ENCODE data around the gene MYLK.
"Not testable (repeated sequence)": the region's sequence is repeated elsewhere in the genome, so short reads cannot be mapped to it uniquely, and the experiment has no call there.

MYLK gene

DNA sequence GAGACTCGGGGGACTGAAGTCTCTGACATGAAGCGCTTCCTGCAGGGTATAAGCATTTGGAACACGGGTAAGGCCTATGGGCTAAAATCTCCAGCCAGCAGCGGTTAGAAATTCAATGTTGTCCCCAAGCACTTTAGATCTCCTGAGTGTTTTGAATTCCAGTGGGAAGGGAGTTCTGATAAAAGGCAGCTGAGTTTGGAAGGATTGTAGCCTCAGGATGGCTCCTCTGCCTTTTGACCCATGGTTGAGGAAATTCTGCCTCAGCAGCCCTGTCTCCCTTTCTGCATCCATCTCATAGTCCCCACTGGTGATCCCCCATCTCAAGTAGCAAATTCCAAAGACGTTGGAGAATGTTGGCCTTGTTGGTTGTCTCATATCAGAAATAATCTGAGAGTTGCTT, 275.1 kb downstream of the MYLK start:
- Mint-ChIP-seq H3K27me3 (no peaks in the 10 kb centered on the region), H3K4me1 (no peaks in the 10 kb centered on the region), H3K4me3 (no peak overlapping the region), H3K36me3 (ENCODE audit: insufficient read depth) (no peaks in the 10 kb centered on the region), H3K27ac (ENCODE audit: low read depth) (no peak overlapping the region), H3K9me3 (no peaks in the 10 kb centered on the region)
- DNase-seq (ENCODE audit: low spot score in 2 of 2) (no peak), ATAC-seq (replicated peaks; ENCODE audit: extremely low read depth, poor library complexity, severe bottlenecking) (no peak)

GRCh38 chr3:123608263-123608937, 275.7 kb downstream of the MYLK start:
- H3K36me3 Mint-ChIP-seq (ENCODE audit: insufficient read depth) = no peaks in the 10 kb centered on the region
- no peaks in the 10 kb centered on the region for H3K9me3 Mint-ChIP-seq
- no peak overlapping the region for H3K27ac Mint-ChIP-seq (ENCODE audit: low read depth)
- H3K4me1 Mint-ChIP-seq = no peaks in the 10 kb centered on the region
- no peak overlapping the region for H3K4me3 Mint-ChIP-seq
- ATAC-seq (replicated peaks; ENCODE audit: extremely low read depth, poor library complexity, severe bottlenecking) = no peak
- no peaks in the 10 kb centered on the region for H3K27me3 Mint-ChIP-seq
- no peak for DNase-seq (ENCODE audit: low spot score in 2 of 2)

DNA sequence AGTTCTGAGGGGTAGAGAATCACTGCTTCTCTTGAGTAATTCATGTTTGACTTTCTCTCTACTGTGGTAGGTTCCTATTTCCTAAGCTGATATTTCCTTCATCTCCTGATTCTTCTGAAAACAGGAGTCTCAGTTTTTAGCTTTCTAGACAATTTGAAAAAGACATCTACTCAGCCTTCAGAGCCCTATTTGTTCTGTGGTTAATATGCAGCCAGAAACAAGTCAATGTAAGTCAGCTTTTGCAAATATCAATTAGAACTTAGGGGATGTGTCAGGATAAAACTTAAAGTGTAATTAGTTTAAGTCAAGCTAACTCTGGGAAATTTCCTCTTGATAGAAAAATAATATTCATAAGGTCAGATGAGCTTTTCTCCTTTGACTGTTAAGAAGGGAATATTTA, 277.6 kb downstream of the MYLK start:
- Mint-ChIP-seq H3K27ac (ENCODE audit: low read depth) (no peak overlapping the region), H3K36me3 (ENCODE audit: insufficient read depth) (no peaks in the 10 kb centered on the region), H3K4me3 (no peak overlapping the region), H3K27me3 (no peaks in the 10 kb centered on the region), H3K4me1 (no peaks in the 10 kb centered on the region), H3K9me3 (no peaks in the 10 kb centered on the region)
- no peak for DNase-seq (ENCODE audit: low spot score in 2 of 2)
- no peak for ATAC-seq (replicated peaks; ENCODE audit: extremely low read depth, poor library complexity, severe bottlenecking)

DNA sequence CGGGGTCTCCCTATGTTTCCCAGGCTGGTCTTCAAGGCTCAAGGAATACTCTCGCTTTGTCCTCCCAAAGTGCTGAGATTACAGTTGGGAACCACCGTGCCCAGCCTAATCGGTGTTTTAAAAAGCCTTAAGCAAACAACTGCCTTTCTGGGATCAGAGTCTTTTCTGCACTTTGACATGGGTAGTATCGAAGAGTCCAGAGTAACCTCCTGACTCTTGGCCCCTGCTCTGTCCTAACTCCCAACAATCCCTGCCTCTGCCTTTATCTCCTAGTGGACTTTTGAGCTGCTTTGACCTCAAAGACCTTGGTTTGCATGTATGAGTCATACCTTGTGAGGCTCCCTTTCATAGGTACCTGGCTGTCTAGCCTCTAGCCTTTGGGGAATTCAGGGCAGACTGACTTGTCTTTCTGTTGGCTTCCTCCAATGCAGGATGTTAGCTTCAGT, 278.3 kb downstream of the MYLK start:
- ATAC-seq (replicated peaks; ENCODE audit: extremely low read depth, poor library complexity, severe bottlenecking) (no peak), DNase-seq (ENCODE audit: low spot score in 2 of 2) (no peak)
- no peaks in the 10 kb centered on the region for H3K36me3 Mint-ChIP-seq (ENCODE audit: insufficient read depth)
- no peak overlapping the region for H3K27ac Mint-ChIP-seq (ENCODE audit: low read depth)
- H3K4me3 Mint-ChIP-seq = no peak overlapping the region
- no peaks in the 10 kb centered on the region for H3K27me3 Mint-ChIP-seq
- H3K4me1 Mint-ChIP-seq = no peaks in the 10 kb centered on the region
- no peaks in the 10 kb centered on the region for H3K9me3 Mint-ChIP-seq

- DNase-seq (ENCODE audit: low spot score in 2 of 2); H3K9me3 Mint-ChIP-seq; H3K27me3 Mint-ChIP-seq; H3K4me1 Mint-ChIP-seq; H3K36me3 Mint-ChIP-seq (ENCODE audit: insufficient read depth); H3K4me3 Mint-ChIP-seq; ATAC-seq (replicated peaks; ENCODE audit: extremely low read depth, poor library complexity, severe bottlenecking); H3K27ac Mint-ChIP-seq (ENCODE audit: low read depth): not testable (repeated sequence)
Measured at GRCh38 chr3:123603153-123603552, 281.0 kb downstream of the MYLK start.

GRCh38 chr3:123602325-123602724, 281.8 kb downstream of the MYLK start:
- H3K36me3 Mint-ChIP-seq (ENCODE audit: insufficient read depth) = peaks cover 3% of the 10 kb centered on the region
- no peak overlapping the region for H3K27ac Mint-ChIP-seq (ENCODE audit: low read depth)
- no peaks in the 10 kb centered on the region for H3K4me1 Mint-ChIP-seq
- no peak for DNase-seq (ENCODE audit: low spot score in 2 of 2)
- no peaks in the 10 kb centered on the region for H3K27me3 Mint-ChIP-seq
- no peaks in the 10 kb centered on the region for H3K9me3 Mint-ChIP-seq
- no peak overlapping the region for H3K4me3 Mint-ChIP-seq
- no peak for ATAC-seq (replicated peaks; ENCODE audit: extremely low read depth, poor library complexity, severe bottlenecking)

DNA sequence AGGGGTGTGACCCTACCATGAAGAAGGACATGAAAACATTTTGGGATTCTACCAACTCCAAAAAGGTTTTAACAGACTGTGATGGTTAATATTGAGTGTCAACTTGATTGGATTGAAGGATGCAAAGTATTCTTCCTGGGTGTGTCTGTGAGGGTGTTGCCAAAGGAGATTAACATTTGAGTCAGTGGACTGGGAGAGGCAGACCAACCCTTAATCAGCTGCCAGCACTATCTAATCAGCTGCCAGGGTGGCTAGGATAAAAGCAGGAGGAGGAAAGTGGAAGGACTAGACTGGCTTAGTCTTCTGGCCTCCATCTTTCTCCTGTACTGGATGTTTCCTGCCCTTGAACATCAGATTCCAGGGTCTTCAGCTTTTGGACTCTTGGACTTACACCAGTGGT, 283.3 kb downstream of the MYLK start:
- H3K27ac Mint-ChIP-seq (ENCODE audit: low read depth); H3K4me1 Mint-ChIP-seq: not testable (repeated sequence)

DNA sequence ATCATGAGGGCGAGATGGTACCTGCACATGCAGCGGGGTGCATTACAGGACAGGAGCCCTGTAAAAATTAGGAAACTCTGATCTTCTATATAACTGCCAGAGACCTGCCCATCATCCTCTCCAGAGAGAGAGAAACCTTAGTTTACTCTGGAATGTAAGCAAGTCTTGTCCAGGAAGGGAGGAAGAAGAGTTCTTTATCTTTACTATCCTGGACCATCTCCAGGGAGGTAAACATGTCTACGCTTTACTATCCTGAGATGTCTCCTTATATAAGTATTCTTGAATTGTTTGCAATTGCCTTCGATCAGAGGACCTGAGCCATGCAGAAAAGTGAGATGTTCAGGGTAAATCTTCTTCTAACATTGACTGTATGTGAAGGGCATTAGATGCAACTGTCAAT, 286.6 kb downstream of the MYLK start:
- Mint-ChIP-seq H3K27ac (ENCODE audit: low read depth) (no peak overlapping the region), H3K4me1 (peaks cover 5% of the 10 kb centered on the region), H3K4me3 (no peak overlapping the region), H3K36me3 (ENCODE audit: insufficient read depth) (peaks cover 3% of the 10 kb centered on the region), H3K27me3 (no peaks in the 10 kb centered on the region), H3K9me3 (no peaks in the 10 kb centered on the region)
- ATAC-seq (replicated peaks; ENCODE audit: extremely low read depth, poor library complexity, severe bottlenecking) (no peak), DNase-seq (ENCODE audit: low spot score in 2 of 2) (no peak)

More for the DNA sequence above, 283.3 kb downstream of the MYLK start:
- not testable (repeated sequence) for ATAC-seq (replicated peaks; ENCODE audit: extremely low read depth, poor library complexity, severe bottlenecking); DNase-seq (ENCODE audit: low spot score in 2 of 2); H3K36me3 Mint-ChIP-seq (ENCODE audit: insufficient read depth); H3K27me3 Mint-ChIP-seq; H3K9me3 Mint-ChIP-seq; H3K4me3 Mint-ChIP-seq

DNA sequence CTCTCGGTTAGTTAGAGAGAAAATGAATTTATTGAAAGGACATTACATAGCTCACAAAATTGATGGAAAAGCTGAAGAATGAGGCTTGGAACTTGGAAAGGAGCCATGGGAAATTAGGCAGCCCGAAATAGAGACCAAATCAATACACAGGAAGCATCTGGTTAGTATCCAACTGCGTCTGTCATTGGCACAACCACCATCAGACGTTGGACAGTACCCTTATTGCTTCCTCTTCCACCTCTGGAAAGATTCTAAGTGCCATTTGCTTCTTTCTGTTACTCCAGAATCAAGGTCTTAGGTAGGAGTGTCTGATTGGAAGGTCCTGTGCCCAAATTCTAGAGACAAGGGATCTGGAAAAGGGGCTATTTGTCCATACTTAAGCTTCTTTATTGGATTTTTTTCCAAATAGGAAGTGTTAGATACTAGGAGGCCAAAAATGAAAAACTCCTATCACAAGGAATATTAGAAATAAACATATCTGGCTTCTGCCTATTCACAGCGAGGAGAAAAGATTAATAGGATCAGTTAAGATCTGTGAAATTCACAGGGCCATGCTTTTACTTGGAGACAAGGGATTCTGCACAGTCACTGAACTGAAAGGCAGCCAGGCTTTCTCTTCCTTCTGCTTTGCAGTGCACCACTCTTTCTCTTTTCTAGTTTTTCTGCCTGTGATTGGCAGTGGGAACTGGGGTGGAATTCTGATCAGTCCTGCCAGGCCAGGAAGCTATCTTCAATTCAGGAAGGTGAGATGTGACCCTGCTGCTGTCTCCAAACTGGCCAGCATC, 288.5 kb downstream of the MYLK start:
- no peaks in the 10 kb centered on the region for H3K27me3 Mint-ChIP-seq
- peaks cover 3% of the 10 kb centered on the region for H3K36me3 Mint-ChIP-seq (ENCODE audit: insufficient read depth)
- DNase-seq (ENCODE audit: low spot score in 2 of 2) = no peak
- ATAC-seq (replicated peaks; ENCODE audit: extremely low read depth, poor library complexity, severe bottlenecking) = no peak
- no peak overlapping the region for H3K4me3 Mint-ChIP-seq
- peaks cover 8% of the 10 kb centered on the region for H3K9me3 Mint-ChIP-seq
- H3K27ac Mint-ChIP-seq (ENCODE audit: low read depth) = no peak overlapping the region
- peaks cover 11% of the 10 kb centered on the region for H3K4me1 Mint-ChIP-seq

- H3K27ac Mint-ChIP-seq (ENCODE audit: low read depth) = no peak overlapping the region
Measured at GRCh38 chr3:123593381-123593780, 290.8 kb downstream of the MYLK start.

DNA sequence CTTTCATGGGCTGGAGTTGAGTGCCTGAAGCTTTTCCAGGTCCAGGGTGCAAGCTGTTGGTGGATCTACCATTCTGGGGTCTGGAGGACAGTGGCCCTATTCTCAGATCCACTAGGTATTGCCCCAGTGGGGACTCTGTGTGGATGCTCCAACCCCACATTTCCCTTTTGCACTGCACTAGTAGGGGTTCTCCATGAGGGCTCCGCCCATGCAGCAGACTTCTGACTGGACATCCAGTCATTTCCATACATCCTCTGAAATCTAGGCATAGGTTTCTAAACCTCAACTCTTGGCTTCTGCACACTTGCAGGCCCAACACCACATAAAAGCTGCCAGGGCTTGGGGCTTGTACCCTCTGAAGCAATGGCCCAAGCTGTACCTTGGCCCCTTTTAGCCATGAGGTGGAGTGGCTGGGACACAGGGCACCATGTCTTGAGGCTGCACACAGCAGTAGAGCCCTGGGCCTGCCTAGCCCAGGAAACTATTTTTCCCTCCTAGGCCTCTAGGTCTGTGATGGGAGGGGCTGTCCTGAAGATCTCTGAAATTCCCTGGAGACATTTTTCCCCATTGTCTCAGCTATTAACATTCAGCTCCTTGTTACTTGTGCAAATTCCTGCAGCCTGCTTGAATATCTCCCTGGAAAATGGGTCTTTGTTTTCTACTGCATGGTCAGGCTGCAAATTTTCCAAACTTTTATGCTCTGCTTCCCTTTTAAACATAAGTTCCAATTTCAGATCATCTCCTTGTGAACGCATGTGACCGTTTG, 293.3 kb downstream of the MYLK start:
- ATAC-seq (replicated peaks; ENCODE audit: extremely low read depth, poor library complexity, severe bottlenecking) = no peak
- no peaks in the 10 kb centered on the region for H3K27me3 Mint-ChIP-seq
- peaks cover 8% of the 10 kb centered on the region for H3K9me3 Mint-ChIP-seq
- no peak overlapping the region for H3K27ac Mint-ChIP-seq (ENCODE audit: low read depth)
- H3K4me1 Mint-ChIP-seq = peaks cover 11% of the 10 kb centered on the region
- H3K4me3 Mint-ChIP-seq = no peak overlapping the region
- H3K36me3 Mint-ChIP-seq (ENCODE audit: insufficient read depth) = no peaks in the 10 kb centered on the region
- no peak for DNase-seq (ENCODE audit: low spot score in 2 of 2)

More at GRCh38 chr3:123593381-123593780, 290.8 kb downstream of the MYLK start:
- ATAC-seq (replicated peaks; ENCODE audit: extremely low read depth, poor library complexity, severe bottlenecking) = no peak
- Mint-ChIP-seq H3K27me3 (no peaks in the 10 kb centered on the region), H3K9me3 (peaks cover 8% of the 10 kb centered on the region), H3K4me1 (peaks cover 11% of the 10 kb centered on the region), H3K4me3 (no peak overlapping the region), H3K36me3 (ENCODE audit: insufficient read depth) (peaks cover 2% of the 10 kb centered on the region)
- no peak for DNase-seq (ENCODE audit: low spot score in 2 of 2)

DNA sequence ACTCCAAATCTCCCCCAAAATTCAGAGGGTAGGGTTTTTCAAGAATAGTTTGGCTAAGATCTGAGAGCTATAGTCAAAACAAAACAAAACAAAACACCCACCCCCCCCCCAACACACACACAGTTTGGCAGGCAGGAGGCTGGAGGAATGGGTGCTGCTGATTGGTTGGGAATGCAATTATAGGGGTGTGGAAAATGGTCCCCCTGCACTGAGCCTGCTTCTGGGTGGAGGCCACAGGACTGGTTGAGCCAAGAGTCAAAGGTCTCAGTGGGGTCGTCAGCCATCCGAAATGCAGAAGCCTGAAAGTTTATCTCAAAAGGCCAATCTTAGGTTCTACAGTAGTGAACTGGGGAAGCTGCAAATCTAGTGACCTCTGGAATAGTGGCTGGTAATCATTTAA, 296.7 kb downstream of the MYLK start:
- DNase-seq (ENCODE audit: low spot score in 2 of 2) (no peak), ATAC-seq (replicated peaks; ENCODE audit: extremely low read depth, poor library complexity, severe bottlenecking) (no peak)
- Mint-ChIP-seq H3K4me1 (peaks cover 6% of the 10 kb centered on the region), H3K4me3 (no peak overlapping the region), H3K27ac (ENCODE audit: low read depth) (no peak overlapping the region), H3K36me3 (ENCODE audit: insufficient read depth) (peaks cover 2% of the 10 kb centered on the region), H3K27me3 (no peaks in the 10 kb centered on the region), H3K9me3 (peaks cover 8% of the 10 kb centered on the region)

Measured in central memory CD8-positive, alpha-beta T cell (primary cell).